GM12891 (cell line): ENCODE measurements around the gene ZNF764.
"Not testable (repeated sequence)": the region's sequence is repeated elsewhere in the genome, so short reads cannot be mapped to it uniquely, and the experiment has no call there.

Experiments
- DNase-seq: peaks from one replicate; pipeline ENCODE4 v3.0.0; 2011; ENCODE audit warnings: low spot score; ENCODE audit not compliant: insufficient read length
- FAIRE-seq: peaks from 2 replicates; lab custom pipeline; 2011; peaks lifted over from hg19 to GRCh38; lab: Jason Lieb, UNC
- PAX5 ChIP-seq: IDR thresholded peaks from 2 replicates; pipeline ENCODE4 v1.6.1; 2011; ENCODE audit warnings: low read length, moderate library complexity, mild to moderate bottlenecking; ENCODE audit not compliant: insufficient read depth, severe bottlenecking
- POLR2A ChIP-seq: IDR thresholded peaks from 2 replicates; pipeline ENCODE4 v1.6.1; 2011; ENCODE audit warnings: low read depth, low read length, control low read depth
- POLR2AphosphoS5 ChIP-seq: IDR thresholded peaks from 2 replicates; pipeline ENCODE4 v1.6.1; 2011; ENCODE audit warnings: low read depth, low read length, control low read depth
- POU2F2 ChIP-seq: IDR thresholded peaks from 2 replicates; pipeline ENCODE4 v1.6.1; 2011; ENCODE audit warnings: low read depth, mild to moderate bottlenecking, control low read depth, low read length, moderate library complexity
- SPI1 ChIP-seq: IDR thresholded peaks from 2 replicates; pipeline ENCODE4 v1.6.1; 2011; ENCODE audit warnings: low read depth, low read length, control low read depth
- TAF1 ChIP-seq: IDR thresholded peaks from 2 replicates; pipeline ENCODE4 v1.6.1; 2011; ENCODE audit warnings: low read depth, low read length, control low read depth

Gene ZNF764

DNA sequence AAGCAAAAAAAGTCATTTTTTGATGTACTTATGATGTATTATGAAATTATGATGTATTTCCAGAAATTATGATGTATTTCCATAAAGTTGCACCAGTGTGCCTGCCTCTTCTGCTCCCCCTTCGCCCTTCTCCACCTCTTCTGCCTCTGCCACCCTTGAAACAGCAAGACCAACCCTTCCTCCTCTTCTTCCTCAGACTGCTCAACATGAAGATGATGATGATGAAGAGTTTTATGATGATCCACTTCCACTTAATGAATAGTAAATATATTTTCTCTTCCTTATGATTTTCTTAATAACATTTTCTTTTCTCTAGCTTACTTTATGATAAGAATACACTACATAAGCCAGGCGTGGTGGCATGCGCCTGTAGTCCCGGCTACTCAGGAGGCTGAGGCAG, 34.7 kb upstream of the ZNF764 start:
- DNase-seq (no peak), FAIRE-seq (no peak)
- TF ChIP-seq SPI1 (no peak), POLR2A (no peak), TAF1 (no peak), PAX5 (no peak), POU2F2 (no peak), POLR2AphosphoS5 (no peak)

DNA sequence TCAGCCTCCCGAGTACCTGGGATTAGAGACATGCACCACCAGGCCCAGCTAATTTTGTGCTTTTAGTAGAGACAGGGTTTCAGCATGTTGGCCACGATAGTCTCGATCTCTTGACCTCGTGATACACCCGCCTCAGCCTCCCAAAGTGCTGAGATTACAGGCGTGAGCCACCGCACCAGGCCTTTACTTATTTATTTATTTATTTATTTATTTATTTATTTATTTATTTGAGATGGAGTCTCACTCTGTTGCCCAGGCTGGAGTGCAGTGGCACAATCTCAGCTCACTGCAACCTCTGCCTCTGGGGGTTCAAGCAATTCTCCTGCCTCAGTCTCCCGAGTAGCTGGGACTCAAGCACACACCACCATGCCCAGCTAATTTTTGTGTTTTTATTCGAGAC, 32.7 kb upstream of the ZNF764 start:
- not testable (repeated sequence) for DNase-seq, FAIRE-seq

DNA sequence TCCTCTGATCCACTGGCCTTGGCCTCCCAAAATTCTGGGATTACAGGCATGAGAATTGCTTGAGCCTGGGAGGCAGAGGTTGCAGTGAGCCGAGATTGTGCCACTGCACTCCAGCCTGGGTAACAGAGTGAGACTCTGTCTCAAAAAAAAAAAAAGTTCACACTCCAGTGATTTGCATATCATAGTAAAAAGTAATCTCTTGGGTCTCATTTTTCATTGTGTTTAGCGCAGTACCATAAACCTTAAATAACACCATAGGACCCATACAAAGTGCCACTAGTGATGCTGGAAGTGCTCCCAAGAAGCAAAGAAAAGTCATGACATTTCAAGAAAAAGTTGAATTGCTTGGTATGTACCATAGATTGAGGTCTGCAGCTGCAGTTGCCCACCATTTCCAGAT, 31.4 kb upstream of the ZNF764 start:
- not testable (repeated sequence) for DNase-seq, FAIRE-seq

- TF ChIP-seq TAF1 (no peak), POU2F2 (no peak), POLR2A (no peak), SPI1 (no peak), POLR2AphosphoS5 (no peak), PAX5 (no peak)
- DNase-seq (no peak), FAIRE-seq (no peak)
Observed at GRCh38 chr16:30588651-30589050, 30.5 kb upstream of the ZNF764 start.

GRCh38 chr16:30585400-30586191, 27.4 kb upstream of the ZNF764 start, which contains the start of gene ZNF785:
ZNF785 (minus strand) TSS chr16:30585697; CDS start chr16:30585611, 86 bp downstream.
- peak; percentile 96 for DNase-seq
- TF ChIP-seq POU2F2 (peak; percentile 10), POLR2AphosphoS5 (peak; percentile 41), PAX5 (no peak), POLR2A (no peak), SPI1 (no peak), TAF1 (no peak; the same call in 1 of the 2 replicates)
- peak; percentile 93 for FAIRE-seq

GRCh38 chr16:30585022-30585399, 26.8 kb upstream of the ZNF764 start:
- FAIRE-seq (peak; percentile 20), DNase-seq (no peak)
- TF ChIP-seq PAX5 (no peak), POLR2AphosphoS5 (no peak), TAF1 (no peak), SPI1 (no peak)

GRCh38 chr16:30582611-30583340, 24.6 kb upstream of the ZNF764 start:
- FAIRE-seq (no peak), DNase-seq (no peak)
- TF ChIP-seq POLR2A (no peak), TAF1 (no peak), SPI1 (no peak), PAX5 (no peak), POLR2AphosphoS5 (no peak), POU2F2 (no peak)

GRCh38 chr16:30581457-30581856, 23.3 kb upstream of the ZNF764 start:
- DNase-seq (no peak), FAIRE-seq (no peak)
- no peak for TF ChIP-seq TAF1
- TF ChIP-seq PAX5: no peak
- no peak for TF ChIP-seq SPI1
- no peak for TF ChIP-seq POLR2A
- TF ChIP-seq POU2F2: no peak
- no peak for TF ChIP-seq POLR2AphosphoS5

DNA sequence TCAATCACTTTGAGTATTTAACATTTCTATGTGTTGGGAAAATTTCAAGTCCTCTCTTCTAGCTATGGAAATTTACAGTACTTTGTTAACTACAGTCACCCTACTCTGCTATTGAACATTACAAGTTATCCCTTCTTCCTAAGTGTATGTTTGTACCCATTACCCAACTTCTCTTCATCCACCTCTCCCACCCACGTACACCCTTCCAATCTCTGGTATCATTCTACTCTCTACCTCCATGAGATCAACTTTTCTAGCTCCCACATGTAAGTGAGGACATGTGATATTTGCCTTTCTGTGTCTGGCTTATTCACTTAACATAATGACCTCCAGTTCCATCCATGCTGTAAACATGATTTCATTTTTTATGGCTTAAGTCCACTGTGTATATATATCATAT, 16.5 kb upstream of the ZNF764 start:
- no peak for FAIRE-seq
- TF ChIP-seq POLR2AphosphoS5 (no peak), SPI1 (no peak), PAX5 (no peak), TAF1 (no peak), POU2F2 (no peak), POLR2A (no peak)
- DNase-seq: no peak

- peak; percentile 94 for DNase-seq
- FAIRE-seq: peak; percentile 82
- peak; percentile 73 for TF ChIP-seq POLR2AphosphoS5
- peak; percentile 81 for TF ChIP-seq POLR2A
- TF ChIP-seq TAF1: peak; percentile 86
- 0 out of 2 replicates have a peak, but pooled peaks have one; percentile 3 for TF ChIP-seq POU2F2
- no peak for TF ChIP-seq SPI1
- no peak for TF ChIP-seq PAX5
Observed at GRCh38 chr16:30571445-30572322, 13.5 kb upstream of the ZNF764 start, which contains the start of gene ZNF688. ZNF688 (minus strand) TSS chr16:30571714; CDS start chr16:30571629, 85 bp downstream.
